SJSA1 (cell line): ENCODE measurements around the gene CNST. TPM values are rescaled to one million over a fixed set of nuclear protein-coding genes. Genes with fewer than 3 reads are reported as not detected.

Source experiments
- DNase-seq, 2 experiments: peaks; one replicate each; pipeline ENCODE4 v3.0.0-alpha.2; 2015 to 2020; ENCODE audit warnings: low spot score in 2 of 2, low read depth in 1 of 2
- H3K27ac ChIP-seq: fragments of 250-450 bp; sonication (Bioruptor Pico); 2 replicates; pipeline ENCODE4 v1.5.1; 2020; ENCODE audit warnings: mild to moderate bottlenecking, moderate library complexity
- H3K27me3 ChIP-seq: fragments of 250-450 bp; sonication (Bioruptor Pico); replicated peaks from 2 replicates; pipeline ENCODE4 v1.5.1; 2020; ENCODE audit warnings: mild to moderate bottlenecking, moderate library complexity
- H3K36me3 ChIP-seq: fragments of 250-450 bp; sonication (Bioruptor Pico); 2 replicates; pipeline ENCODE4 v1.5.1; 2020; ENCODE audit warnings: mild to moderate bottlenecking
- H3K4me1 ChIP-seq: fragments of 250-450 bp; sonication (Bioruptor Pico); replicated peaks from 2 replicates; pipeline ENCODE4 v1.6.1; 2021; ENCODE audit warnings: mild to moderate bottlenecking
- H3K4me3 ChIP-seq: fragments of 250-450 bp; sonication (Bioruptor Pico); 2 replicates; pipeline ENCODE4 v1.5.1; 2020; ENCODE audit warnings: mild to moderate bottlenecking
- H3K9me3 ChIP-seq: fragments of 250-450 bp; sonication (Bioruptor Pico); replicated peaks from 2 replicates; pipeline ENCODE4 v1.5.1; 2020; ENCODE audit warnings: mild to moderate bottlenecking
- total RNA-seq: library from RNA; depleted of rRNA; stranded (reverse); fragments of >200 nt; shearing (Covaris generic); gene quantifications from 2 replicates; pipeline ENCODE4 v1.2.3, GENCODE V29; 2014; rRNA removed

CNST gene
- total RNA-seq, result 19.0 and 21.1 TPM in 2 replicates

DNA sequence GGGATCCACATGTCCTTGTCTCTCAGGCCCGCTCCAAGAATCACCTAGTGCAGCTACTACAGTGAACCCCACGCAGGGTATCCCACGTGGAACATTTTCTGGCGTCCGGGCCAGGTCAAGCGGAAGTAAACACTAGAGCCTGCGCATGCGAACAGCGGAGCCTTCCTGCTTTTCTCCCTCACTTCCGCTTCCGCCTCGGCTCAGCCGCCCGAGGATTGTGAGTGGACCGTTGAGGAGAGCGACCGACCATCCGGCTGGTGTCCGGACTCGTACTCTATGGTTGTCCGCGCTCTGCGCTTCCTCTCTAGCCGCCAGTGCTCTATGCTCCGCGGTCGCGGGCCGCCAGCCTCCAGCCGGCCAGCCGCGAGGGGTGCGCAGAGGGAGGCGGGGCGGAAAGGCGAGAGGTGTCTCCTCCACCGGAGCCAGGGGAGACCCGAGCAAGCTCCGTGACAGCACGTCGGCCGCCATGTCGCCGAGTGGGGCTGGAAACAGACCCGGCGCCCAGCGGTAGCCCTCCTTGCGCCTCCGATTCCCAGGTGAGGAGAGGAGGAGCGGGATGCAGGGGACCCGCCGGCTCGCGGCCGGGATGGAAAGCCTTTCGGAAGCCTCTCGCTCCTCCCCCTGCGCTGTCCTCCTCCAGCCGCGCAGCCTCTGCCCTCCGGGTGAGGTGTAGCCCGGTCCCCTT, at the start of gene CNST, which contains the start of gene TFB2M:
Gene CNST, plus strand, starts transcription at position 329 of the 685 bp plus-strand sequence. CDS start 25,107 bp downstream, outside the sequence.
Gene TFB2M, minus strand, starts transcription at position 134 of the 685 bp plus-strand sequence. Its CDS starts 123 bp downstream, at position 11.
- no peaks in the 10 kb centered on the region for H3K27me3 ChIP-seq
- H3K4me3 ChIP-seq, result peak within 1 kb of the TSS; percentile 91
- H3K36me3 ChIP-seq, result peaks cover 24% of the 10 kb centered on the region
- no peaks in the 10 kb centered on the region for H3K9me3 ChIP-seq
- peak; percentile 97 to 98 for DNase-seq
- H3K4me1 ChIP-seq, result peaks cover 25% of the 10 kb centered on the region
- H3K27ac ChIP-seq, result peak within 1 kb of the TSS; percentile 45

DNA sequence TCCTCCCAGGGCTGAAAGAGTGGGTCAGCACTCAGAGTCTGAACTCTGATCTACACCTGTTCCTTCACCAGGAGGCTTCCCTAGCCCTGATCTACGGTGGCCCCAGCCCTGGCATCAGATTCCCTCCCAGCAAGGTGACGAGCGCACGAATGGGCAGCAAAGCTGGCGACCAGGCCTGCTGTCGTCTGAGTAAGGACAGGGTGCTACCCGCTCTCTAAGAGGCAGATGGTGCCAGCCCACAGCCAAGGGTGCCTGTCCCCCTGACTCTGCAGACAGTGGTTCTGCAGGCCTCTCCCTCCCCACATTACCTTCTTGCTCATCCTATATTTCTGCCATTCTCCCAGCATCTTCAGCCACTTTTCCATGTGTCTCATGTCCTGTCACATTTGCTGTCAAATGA, 48.9 kb upstream of the CNST start:
- Histone ChIP-seq H3K36me3 (no peaks in the 10 kb centered on the region), H3K4me1 (no peaks in the 10 kb centered on the region), H3K4me3 (no peak overlapping the region), H3K9me3 (peaks cover 29% of the 10 kb centered on the region), H3K27me3 (no peaks in the 10 kb centered on the region), H3K27ac (no peak overlapping the region)
- DNase-seq, result peak in 1 of 2 experiments; percentile 35

- no peak for DNase-seq
- no peak overlapping the region for H3K4me3 ChIP-seq
- no peak overlapping the region for H3K27ac ChIP-seq
- H3K36me3 ChIP-seq, result no peaks in the 10 kb centered on the region
- H3K9me3 ChIP-seq, result peaks cover 29% of the 10 kb centered on the region
- no peaks in the 10 kb centered on the region for H3K4me1 ChIP-seq
- H3K27me3 ChIP-seq, result no peaks in the 10 kb centered on the region
These were observed 47.6 kb upstream of the CNST start for GRCh38 chr1:246518456-246519205.

GRCh38 chr1:246519514-246519913, 46.7 kb upstream of the CNST start:
- H3K4me3 ChIP-seq, result no peak overlapping the region
- peaks cover 29% of the 10 kb centered on the region for H3K9me3 ChIP-seq
- no peak for DNase-seq
- no peaks in the 10 kb centered on the region for H3K36me3 ChIP-seq
- H3K27ac ChIP-seq, result no peak overlapping the region
- H3K27me3 ChIP-seq, result no peaks in the 10 kb centered on the region
- no peaks in the 10 kb centered on the region for H3K4me1 ChIP-seq

GRCh38 chr1:246526380-246526779, 39.9 kb upstream of the CNST start:
- Histone ChIP-seq H3K4me3 (no peak overlapping the region), H3K36me3 (no peaks in the 10 kb centered on the region), H3K9me3 (peaks cover 4% of the 10 kb centered on the region; the same call in 1 of the 2 replicates), H3K4me1 (no peaks in the 10 kb centered on the region), H3K27ac (no peak overlapping the region), H3K27me3 (no peaks in the 10 kb centered on the region)
- no peak for DNase-seq

GRCh38 chr1:246526915-246527314, 39.3 kb upstream of the CNST start:
- Histone ChIP-seq H3K9me3 (peaks cover 4% of the 10 kb centered on the region; the same call in 1 of the 2 replicates), H3K4me1 (no peaks in the 10 kb centered on the region), H3K4me3 (no peak overlapping the region), H3K36me3 (no peaks in the 10 kb centered on the region), H3K27ac (no peak overlapping the region), H3K27me3 (no peaks in the 10 kb centered on the region)
- DNase-seq, result no peak

DNA sequence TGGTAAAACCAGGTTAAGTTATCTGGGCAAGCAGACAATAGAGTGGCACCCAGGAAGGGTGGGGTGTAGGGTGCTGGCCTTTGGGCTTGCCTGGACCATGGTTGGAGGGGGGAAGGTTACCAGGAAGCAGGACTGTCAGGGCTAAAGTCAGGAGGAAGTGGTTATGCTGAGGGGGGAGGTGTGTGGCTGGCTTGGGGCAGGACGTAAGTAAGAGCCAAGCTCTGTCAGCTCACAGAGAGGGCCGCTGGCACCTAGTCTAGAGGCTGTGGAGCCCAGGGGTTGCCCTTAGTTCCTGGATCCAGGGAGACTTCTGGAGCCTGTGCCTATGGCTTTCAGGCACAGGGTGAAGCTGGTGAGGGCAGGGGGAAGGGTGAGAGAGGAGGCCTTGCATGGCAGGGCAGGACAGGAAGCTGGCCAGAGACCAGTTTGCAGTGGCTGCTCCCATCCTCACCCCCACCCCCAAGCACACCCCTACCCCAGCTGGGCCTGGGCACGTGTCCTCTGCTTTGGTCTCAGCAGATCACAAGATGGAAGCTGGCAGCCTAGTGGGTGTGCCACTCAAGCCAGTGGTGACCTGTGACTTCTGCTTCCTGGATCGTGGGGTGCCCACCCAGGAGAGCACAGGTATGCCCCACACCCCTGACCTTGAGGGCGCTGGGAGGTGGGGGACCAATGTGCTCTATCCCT, 38.7 kb upstream of the CNST start:
- H3K4me3 ChIP-seq, result no peak overlapping the region
- H3K27me3 ChIP-seq, result no peaks in the 10 kb centered on the region
- H3K36me3 ChIP-seq, result no peaks in the 10 kb centered on the region
- no peak overlapping the region for H3K27ac ChIP-seq
- H3K9me3 ChIP-seq, result peaks cover 4% of the 10 kb centered on the region; the same call in 1 of the 2 replicates
- no peaks in the 10 kb centered on the region for H3K4me1 ChIP-seq
- no peak for DNase-seq

GRCh38 chr1:246528933-246529731, 37.1 kb upstream of the CNST start:
- Histone ChIP-seq H3K27me3 (no peaks in the 10 kb centered on the region), H3K4me1 (no peaks in the 10 kb centered on the region), H3K36me3 (no peaks in the 10 kb centered on the region), H3K27ac (no peak overlapping the region), H3K4me3 (no peak overlapping the region), H3K9me3 (peaks cover 4% of the 10 kb centered on the region; the same call in 1 of the 2 replicates)
- DNase-seq, result peak in 1 of 2 experiments; percentile 9

DNA sequence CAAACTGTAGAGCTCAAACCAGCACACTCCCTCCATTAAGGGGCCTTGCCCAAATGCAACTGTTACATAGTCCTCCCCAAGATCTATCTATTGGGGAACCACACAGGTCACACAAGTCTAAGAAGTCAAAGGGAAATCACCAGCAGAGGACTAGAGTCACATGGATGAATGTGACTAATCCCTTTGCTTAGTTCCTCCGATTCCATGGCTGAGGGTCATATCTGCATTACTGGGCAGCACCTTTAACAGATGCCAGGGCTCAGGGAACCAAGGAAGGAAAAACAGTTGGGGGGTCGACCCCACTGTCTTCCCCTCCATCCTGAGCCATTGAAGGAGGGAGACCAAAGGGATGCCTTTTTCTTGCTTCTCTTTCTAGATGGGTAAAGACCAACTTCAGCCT, 35.8 kb upstream of the CNST start:
- H3K9me3 ChIP-seq, result peaks cover 4% of the 10 kb centered on the region; the same call in 1 of the 2 replicates

DNA sequence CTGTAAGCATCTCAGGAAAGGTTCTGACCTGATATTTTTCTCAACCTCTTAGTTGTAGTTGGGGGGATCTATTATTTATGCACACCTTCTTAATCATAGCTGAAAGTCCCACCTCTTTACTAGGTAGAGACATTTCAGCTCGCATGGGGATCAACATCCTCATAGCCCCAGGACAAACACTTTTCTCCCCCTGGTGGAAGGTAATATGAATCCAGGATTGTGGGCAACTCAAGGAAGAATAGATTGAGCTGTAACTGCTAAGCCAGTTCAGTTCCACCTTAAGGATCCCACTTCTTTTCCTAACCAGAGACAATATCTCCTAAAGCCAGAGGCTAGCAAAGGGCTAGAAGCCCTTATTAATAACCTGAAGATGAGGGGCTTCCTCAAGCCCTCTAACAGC, 33.7 kb upstream of the CNST start:
- H3K27ac ChIP-seq, result no peak overlapping the region
- no peaks in the 10 kb centered on the region for H3K36me3 ChIP-seq
- peak in 1 of 2 experiments; percentile 0 for DNase-seq
- H3K27me3 ChIP-seq, result no peaks in the 10 kb centered on the region
- H3K9me3 ChIP-seq, result peaks cover 4% of the 10 kb centered on the region; the same call in 1 of the 2 replicates
- no peak overlapping the region for H3K4me3 ChIP-seq
- no peaks in the 10 kb centered on the region for H3K4me1 ChIP-seq

More for the DNA sequence above, 35.8 kb upstream of the CNST start:
- peak in 1 of 2 experiments; percentile 1 for DNase-seq
- no peak overlapping the region for H3K27ac ChIP-seq
- no peaks in the 10 kb centered on the region for H3K4me1 ChIP-seq
- no peaks in the 10 kb centered on the region for H3K36me3 ChIP-seq
- H3K27me3 ChIP-seq, result no peaks in the 10 kb centered on the region
- H3K4me3 ChIP-seq, result no peak overlapping the region

- no peaks in the 10 kb centered on the region for H3K4me1 ChIP-seq
- DNase-seq, result peak in 1 of 2 experiments; percentile 4
- no peak overlapping the region for H3K4me3 ChIP-seq
- H3K9me3 ChIP-seq, result peaks cover 4% of the 10 kb centered on the region; the same call in 1 of the 2 replicates
- H3K36me3 ChIP-seq, result no peaks in the 10 kb centered on the region
- H3K27me3 ChIP-seq, result no peaks in the 10 kb centered on the region
- H3K27ac ChIP-seq, result no peak overlapping the region
These were observed 32.8 kb upstream of the CNST start for GRCh38 chr1:246533371-246533905.

DNA sequence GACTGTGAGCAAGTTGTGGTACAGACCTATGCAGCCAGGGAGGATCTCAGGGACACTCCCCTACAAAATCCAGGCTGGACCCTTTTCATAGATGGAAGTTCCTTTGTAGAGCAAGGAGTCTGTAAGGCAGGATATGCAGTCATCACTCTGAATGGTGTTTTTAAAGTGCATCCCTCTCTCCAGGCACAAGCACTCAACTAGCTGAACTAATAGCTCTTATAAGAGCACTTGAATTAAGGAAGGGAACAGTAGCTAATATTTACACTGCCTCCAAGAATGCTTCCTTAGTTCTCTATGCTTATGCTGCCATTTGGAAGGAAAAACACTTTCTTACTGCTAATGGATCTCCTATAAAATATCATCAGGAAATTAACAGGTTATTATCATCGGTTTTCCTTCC, 32.1 kb upstream of the CNST start:
- H3K27me3 ChIP-seq, result no peaks in the 10 kb centered on the region
- H3K4me1 ChIP-seq, result no peaks in the 10 kb centered on the region
- no peaks in the 10 kb centered on the region for H3K36me3 ChIP-seq
- peaks cover 4% of the 10 kb centered on the region; the same call in 1 of the 2 replicates for H3K9me3 ChIP-seq
- no peak for DNase-seq
- H3K4me3 ChIP-seq, result no peak overlapping the region
- no peak overlapping the region for H3K27ac ChIP-seq

- no peak overlapping the region for H3K4me3 ChIP-seq
- no peaks in the 10 kb centered on the region for H3K27me3 ChIP-seq
- no peak overlapping the region for H3K27ac ChIP-seq
- DNase-seq, result no peak
- H3K9me3 ChIP-seq, result no peaks in the 10 kb centered on the region
- peaks cover 11% of the 10 kb centered on the region for H3K36me3 ChIP-seq
- no peaks in the 10 kb centered on the region for H3K4me1 ChIP-seq
These were observed 28.8 kb upstream of the CNST start for GRCh38 chr1:246537441-246537840.
